Breast epithelium (tissue), 3 donors: Measurements from ENCODE around the gene MLC1.

Experiments used
- CTCF ChIP-seq, 3 donors: fragments of 450-650 bp; IDR thresholded peaks; one replicate each; pipeline ENCODE4 v1.5.1; 2016 to 2017; ENCODE audit warnings: antibody characterized with exemption in 3 of 3, mild to moderate bottlenecking in 3 of 3, moderate library complexity in 3 of 3
- POLR2A ChIP-seq: fragments of 450-650 bp; IDR thresholded peaks from one replicate; pipeline ENCODE4 v1.6.1; 2016; ENCODE audit warnings: antibody characterized with exemption, mild to moderate bottlenecking, moderate library complexity
- POLR2AphosphoS5 ChIP-seq, 3 donors: sonication (generic); formaldehyde crosslinking; IDR thresholded peaks; one replicate each; pipeline ENCODE4 v1.6.1; 2017; ENCODE audit warnings: antibody characterized with exemption in 3 of 3

- TF ChIP-seq CTCF (IDR thresholded peaks at IDR 0.05) (no peak), POLR2AphosphoS5 (IDR thresholded peaks at IDR 0.05) (no peak), POLR2A (no peak)
Measured at GRCh38 chr22:50067244-50067643, 18.0 kb downstream of the MLC1 start.
